Glutamatergic neuron (in vitro differentiated cells): ENCODE results near the gene IFNL2. TPM values are rescaled to one million over a fixed set of nuclear protein-coding genes. Genes with fewer than 3 reads are reported as not detected.

Experiments used
- DNase-seq: peaks from one replicate; pipeline ENCODE4 v3.0.0; 2022
- H3K27ac Mint-ChIP-seq: one replicate; pipeline ENCODE4 v1.8.0; 2020; ENCODE audit warnings: mild to moderate bottlenecking, mixed read lengths, inconsistent platforms; ENCODE audit not compliant: unreplicated experiment
- H3K27me3 Mint-ChIP-seq: one replicate; pipeline ENCODE4 v1.8.0; 2020; ENCODE audit warnings: mild to moderate bottlenecking, moderate library complexity, mixed read lengths, inconsistent platforms; ENCODE audit not compliant: unreplicated experiment
- H3K36me3 Mint-ChIP-seq: one replicate; pipeline ENCODE4 v1.8.0; 2020; ENCODE audit warnings: mild to moderate bottlenecking, mixed read lengths, inconsistent platforms; ENCODE audit not compliant: unreplicated experiment
- H3K4me1 Mint-ChIP-seq: one replicate; pipeline ENCODE4 v1.8.0; 2020; ENCODE audit warnings: mild to moderate bottlenecking, low read depth, mixed read lengths, inconsistent platforms; ENCODE audit not compliant: unreplicated experiment
- H3K4me3 Mint-ChIP-seq: one replicate; pipeline ENCODE4 v1.8.0; 2020; ENCODE audit warnings: mild to moderate bottlenecking, mixed read lengths, inconsistent platforms; ENCODE audit not compliant: unreplicated experiment
- H3K9me3 Mint-ChIP-seq: one replicate; pipeline ENCODE4 v1.8.0; 2020; ENCODE audit warnings: mild to moderate bottlenecking, moderate library complexity, mixed read lengths, inconsistent platforms; ENCODE audit not compliant: unreplicated experiment
- total RNA-seq: library from RNA; stranded (reverse); fragmentation: NEBNext Ultra II Directional; extraction: Animal tissue kit (Norgen Biotek cat#: 25700); gene quantifications from one replicate; pipeline ENCODE4 v1.2.1, GENCODE V29; 2021; ENCODE audit not compliant: unreplicated experiment
- TF ChIP-seq, protein P1 (sequence below): fragments of 200-600 bp; sonication (generic); IDR thresholded peaks from one replicate; pipeline ENCODE4 v1.5.0; 2021; ENCODE audit not compliant: partially characterized antibody, unreplicated experiment

Gene IFNL2
- total RNA-seq, 1 donor from 2014 or later: not detected

DNA sequence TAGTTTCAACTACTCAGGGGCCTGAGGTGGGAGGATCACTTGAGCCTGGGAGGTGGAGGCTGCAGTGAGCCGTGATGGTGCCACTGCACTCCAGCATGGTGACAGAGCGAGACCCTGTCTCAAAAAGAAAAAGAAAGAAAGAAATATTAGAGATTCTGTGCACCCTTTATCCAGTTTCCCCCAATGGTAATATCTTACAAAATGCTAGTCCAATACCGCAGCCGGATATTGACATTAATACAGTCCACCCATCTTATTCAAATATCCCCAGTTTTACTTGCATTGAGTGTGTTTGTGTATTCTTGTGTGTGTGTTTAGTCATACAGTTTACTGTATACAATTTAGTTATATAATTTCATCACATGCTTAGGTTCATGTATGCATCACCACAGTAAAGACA, 11.0 kb upstream of the IFNL2 start:
- Mint-ChIP-seq H3K27ac (no peak overlapping the region), H3K27me3 (peaks cover 2% of the 10 kb centered on the region), H3K36me3 (no peaks in the 10 kb centered on the region), H3K4me3 (no peak overlapping the region), H3K9me3 (peaks cover 4% of the 10 kb centered on the region), H3K4me1 (no peaks in the 10 kb centered on the region)
- TF ChIP-seq, protein P1, sequence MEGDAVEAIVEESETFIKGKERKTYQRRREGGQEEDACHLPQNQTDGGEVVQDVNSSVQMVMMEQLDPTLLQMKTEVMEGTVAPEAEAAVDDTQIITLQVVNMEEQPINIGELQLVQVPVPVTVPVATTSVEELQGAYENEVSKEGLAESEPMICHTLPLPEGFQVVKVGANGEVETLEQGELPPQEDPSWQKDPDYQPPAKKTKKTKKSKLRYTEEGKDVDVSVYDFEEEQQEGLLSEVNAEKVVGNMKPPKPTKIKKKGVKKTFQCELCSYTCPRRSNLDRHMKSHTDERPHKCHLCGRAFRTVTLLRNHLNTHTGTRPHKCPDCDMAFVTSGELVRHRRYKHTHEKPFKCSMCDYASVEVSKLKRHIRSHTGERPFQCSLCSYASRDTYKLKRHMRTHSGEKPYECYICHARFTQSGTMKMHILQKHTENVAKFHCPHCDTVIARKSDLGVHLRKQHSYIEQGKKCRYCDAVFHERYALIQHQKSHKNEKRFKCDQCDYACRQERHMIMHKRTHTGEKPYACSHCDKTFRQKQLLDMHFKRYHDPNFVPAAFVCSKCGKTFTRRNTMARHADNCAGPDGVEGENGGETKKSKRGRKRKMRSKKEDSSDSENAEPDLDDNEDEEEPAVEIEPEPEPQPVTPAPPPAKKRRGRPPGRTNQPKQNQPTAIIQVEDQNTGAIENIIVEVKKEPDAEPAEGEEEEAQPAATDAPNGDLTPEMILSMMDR: no peak
- no peak for DNase-seq

DNA sequence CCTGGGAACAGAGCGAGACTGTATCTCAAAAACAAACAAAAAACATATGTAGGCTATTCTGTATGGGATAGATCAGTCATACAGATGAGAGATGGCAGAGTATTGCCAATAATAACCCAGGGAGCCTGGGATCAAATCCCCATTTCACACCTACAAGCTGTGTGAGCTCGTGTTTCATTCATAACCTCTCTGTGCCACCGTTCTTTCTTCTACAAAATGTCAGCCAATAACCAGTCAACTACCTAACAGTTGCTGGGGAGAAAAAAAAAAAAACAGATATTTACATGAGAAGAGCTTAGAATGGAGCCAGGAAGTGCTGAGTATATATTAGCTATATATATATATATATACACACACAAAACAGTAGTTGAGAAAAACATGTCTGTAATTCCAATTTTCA, 6.5 kb upstream of the IFNL2 start:
- H3K36me3 Mint-ChIP-seq: no peaks in the 10 kb centered on the region
- DNase-seq: no peak
- no peak overlapping the region for H3K27ac Mint-ChIP-seq
- peaks cover 14% of the 10 kb centered on the region for H3K27me3 Mint-ChIP-seq
- peaks cover 4% of the 10 kb centered on the region for H3K4me1 Mint-ChIP-seq
- TF ChIP-seq, protein P1: no peak
- H3K9me3 Mint-ChIP-seq: peaks cover 6% of the 10 kb centered on the region
- no peak overlapping the region for H3K4me3 Mint-ChIP-seq

DNA sequence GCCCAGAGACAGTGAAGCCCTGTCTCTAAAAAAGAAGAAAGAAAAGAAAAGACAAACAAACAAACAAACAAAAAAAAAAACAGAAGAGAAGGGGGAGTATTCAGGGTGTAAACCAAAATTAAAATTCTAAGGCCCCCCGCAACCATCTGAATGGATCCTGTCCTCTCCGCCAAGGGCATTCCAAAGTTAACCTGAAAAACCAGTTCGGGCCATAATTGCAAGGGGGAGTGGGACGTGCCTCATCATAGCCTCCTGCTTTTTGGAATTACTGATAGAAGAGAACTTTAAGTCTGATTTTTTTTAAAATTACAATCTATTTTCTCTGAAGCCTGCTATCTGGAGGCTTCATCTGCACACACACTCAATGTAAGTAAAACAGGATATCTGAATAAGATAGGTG, 5.7 kb upstream of the IFNL2 start:
- Mint-ChIP-seq H3K4me3 (no peak overlapping the region), H3K27ac (no peak overlapping the region), H3K4me1 (peaks cover 4% of the 10 kb centered on the region), H3K36me3 (no peaks in the 10 kb centered on the region), H3K9me3 (peaks cover 4% of the 10 kb centered on the region), H3K27me3 (peaks cover 14% of the 10 kb centered on the region)
- TF ChIP-seq, protein P1: no peak
- no peak for DNase-seq

DNA sequence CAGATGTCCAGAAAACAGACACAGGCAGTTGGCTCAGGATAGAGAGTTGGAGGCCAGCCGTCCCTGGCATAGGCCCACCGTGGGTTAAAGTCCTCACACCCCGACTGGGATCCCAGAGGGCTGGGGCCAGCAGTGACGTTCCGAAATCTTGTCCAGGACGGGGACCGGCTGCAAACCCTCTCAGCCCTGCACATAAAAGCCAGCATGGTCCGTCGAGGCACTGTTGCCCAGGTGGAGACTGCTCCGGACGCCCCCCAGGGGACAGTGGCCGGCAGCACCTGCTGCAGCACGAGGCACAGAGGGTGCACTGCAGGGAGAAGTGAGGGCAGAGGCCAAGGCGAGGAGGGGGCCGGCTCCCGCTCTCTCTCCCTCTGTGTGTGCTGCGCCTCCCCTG, 4.3 kb upstream of the IFNL2 start:
- Mint-ChIP-seq H3K27me3 (peaks cover 14% of the 10 kb centered on the region), H3K4me1 (peaks cover 4% of the 10 kb centered on the region), H3K27ac (no peak overlapping the region), H3K4me3 (peak overlapping the region; percentile 77), H3K36me3 (no peaks in the 10 kb centered on the region), H3K9me3 (peaks cover 4% of the 10 kb centered on the region)
- DNase-seq: peak; percentile 22
- TF ChIP-seq, protein P1: no peak

DNA sequence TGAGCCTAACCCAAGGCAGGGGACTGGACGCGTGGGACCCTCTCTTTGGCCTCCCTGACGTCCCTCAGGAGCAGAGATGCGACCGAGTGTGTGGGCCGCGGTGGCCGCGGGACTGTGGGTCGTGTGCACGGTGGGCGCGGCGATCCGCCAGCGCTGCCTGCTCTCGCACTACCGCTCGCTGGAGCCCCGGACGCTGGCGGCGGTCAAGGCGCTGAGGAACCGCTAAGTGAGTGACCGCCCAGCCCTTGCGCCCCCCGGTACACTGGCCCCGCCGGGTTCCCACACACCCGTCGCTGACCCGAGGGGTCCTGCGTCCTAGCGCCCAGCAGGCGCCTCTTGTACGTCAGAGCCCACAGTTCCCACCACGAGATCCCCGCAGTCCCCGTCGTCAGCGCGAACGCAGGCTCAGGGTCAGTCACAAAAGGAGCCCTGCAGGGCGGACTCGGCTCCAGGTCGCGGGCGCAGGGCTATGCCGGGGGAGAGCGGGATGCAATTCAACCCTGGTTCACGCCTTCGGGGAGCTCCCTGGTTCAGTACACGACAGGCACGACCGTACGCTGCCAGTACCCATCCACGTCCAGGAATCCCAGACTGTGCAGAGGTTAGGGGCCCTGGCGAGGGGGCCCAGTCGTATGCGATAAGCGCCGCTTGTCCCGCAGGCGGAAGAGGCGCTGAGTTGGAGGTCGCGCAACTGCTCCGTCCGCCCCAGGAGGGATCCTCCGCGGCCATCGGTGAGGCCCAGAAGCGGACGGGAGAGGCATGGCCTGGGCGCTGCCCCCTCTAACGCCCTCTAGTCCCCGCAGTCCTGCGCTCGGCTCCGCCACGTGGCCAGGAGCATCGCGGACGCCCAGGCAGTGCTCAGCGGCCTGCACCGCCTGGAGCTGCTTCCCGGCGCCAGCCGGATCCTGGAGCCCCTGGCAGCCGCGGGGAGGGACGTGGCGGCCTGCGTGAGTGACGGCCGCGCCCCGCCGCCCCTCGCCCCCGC, 3.6 kb upstream of the IFNL2 start:
- TF ChIP-seq, protein P1: no peak
- DNase-seq: peak; percentile 65
- H3K27me3 Mint-ChIP-seq: peaks cover 14% of the 10 kb centered on the region
- no peak overlapping the region for H3K4me3 Mint-ChIP-seq
- peaks cover 4% of the 10 kb centered on the region for H3K9me3 Mint-ChIP-seq
- peaks cover 4% of the 10 kb centered on the region for H3K4me1 Mint-ChIP-seq
- no peak overlapping the region for H3K27ac Mint-ChIP-seq
- H3K36me3 Mint-ChIP-seq: no peaks in the 10 kb centered on the region
